GM20000 (cell line): ENCODE measurements around the gene LTV1.

Experiments used
- DNase-seq: peaks from one replicate; pipeline ENCODE4 v3.0.0; 2012; ENCODE audit warnings: low spot score
- TF ChIP-seq, protein P1 (sequence below): IDR thresholded peaks from 2 replicates; pipeline ENCODE4 v1.5.1; 2012; ENCODE audit warnings: mild to moderate bottlenecking, control low read depth; ENCODE audit errors: extremely low read depth, missing control alignments

Gene LTV1

DNA sequence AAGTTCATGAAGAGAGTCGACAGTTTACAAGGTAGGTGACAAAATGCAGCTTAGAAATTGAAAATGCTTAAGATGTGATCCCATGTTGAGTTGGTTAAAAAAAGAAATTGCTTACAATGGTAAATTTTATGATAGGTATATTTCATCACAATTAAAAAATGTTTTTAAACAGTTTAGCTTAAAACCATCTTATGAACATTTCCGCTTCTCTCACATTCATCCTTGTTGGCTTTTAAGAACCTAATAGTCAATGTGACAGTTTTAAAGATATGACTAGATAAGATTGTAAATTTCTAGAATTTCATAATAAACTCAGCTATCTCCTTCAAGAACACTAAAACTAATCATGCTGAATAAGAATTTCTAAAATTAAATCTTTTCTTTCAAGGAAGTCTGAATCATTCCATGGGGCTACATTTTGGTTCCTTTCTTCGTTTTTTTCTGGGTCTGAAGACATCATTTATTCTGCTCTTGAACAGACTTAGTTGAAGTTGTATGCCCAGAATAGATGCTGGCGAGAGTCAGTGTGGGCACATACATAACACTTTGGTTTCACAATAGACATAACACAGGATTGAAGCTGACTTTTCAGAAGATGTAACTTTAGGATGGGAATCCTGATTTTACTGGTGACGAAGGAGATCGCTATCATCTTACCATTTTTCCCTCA, 35.9 kb upstream of the LTV1 start:
- TF ChIP-seq, protein P1, sequence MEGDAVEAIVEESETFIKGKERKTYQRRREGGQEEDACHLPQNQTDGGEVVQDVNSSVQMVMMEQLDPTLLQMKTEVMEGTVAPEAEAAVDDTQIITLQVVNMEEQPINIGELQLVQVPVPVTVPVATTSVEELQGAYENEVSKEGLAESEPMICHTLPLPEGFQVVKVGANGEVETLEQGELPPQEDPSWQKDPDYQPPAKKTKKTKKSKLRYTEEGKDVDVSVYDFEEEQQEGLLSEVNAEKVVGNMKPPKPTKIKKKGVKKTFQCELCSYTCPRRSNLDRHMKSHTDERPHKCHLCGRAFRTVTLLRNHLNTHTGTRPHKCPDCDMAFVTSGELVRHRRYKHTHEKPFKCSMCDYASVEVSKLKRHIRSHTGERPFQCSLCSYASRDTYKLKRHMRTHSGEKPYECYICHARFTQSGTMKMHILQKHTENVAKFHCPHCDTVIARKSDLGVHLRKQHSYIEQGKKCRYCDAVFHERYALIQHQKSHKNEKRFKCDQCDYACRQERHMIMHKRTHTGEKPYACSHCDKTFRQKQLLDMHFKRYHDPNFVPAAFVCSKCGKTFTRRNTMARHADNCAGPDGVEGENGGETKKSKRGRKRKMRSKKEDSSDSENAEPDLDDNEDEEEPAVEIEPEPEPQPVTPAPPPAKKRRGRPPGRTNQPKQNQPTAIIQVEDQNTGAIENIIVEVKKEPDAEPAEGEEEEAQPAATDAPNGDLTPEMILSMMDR: no peak
- DNase-seq: no peak

DNA sequence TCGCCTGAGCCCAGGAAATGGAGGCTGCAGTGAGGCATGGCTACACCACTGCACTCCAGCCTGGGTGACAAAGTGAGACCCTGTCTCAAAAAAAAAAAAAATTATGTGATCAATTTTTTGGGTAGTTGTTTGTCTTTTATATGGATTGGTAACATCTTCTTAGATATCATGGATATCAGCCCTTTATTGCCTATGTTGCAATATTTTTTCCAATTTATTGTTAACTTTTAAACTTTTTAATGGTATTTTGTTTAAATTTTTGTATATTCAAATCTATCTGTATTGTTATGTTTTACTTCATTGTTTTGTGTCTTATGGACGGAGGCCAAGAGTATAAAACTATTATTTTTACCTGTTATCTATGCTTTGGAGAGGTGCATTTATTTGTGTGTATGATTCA, 32.4 kb upstream of the LTV1 start:
- DNase-seq: no peak
- TF ChIP-seq, protein P1: no peak

DNA sequence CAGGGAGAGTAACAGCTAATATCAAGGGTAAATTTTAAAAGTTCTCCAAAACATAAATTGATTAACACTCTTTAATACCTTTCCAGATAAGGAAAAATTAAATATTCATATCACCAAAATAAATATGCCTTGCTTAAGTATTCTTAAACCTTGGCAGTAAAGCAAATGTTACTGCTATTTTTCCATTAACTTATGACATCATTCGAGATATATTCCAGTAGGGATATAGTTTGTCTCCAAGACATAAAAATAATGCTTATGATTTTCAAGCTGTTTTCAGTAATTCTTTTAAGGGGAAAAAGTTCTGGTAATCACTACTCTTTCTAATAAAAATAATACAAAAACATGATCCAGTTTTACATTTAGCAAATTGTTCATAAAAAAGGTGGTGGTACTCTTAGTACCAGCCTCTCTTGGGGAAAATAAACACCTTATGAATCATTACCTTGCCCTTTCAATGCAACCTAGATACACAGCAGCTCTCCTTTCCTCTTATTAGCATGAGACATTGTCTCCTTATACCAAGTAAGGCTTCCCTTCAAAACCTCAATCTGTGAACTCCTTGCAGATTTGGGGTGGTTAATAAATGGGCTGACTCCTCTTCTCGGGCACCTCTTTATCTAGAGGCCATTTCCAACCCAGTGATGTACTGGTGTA, 31.5 kb upstream of the LTV1 start:
- TF ChIP-seq, protein P1: no peak

DNA sequence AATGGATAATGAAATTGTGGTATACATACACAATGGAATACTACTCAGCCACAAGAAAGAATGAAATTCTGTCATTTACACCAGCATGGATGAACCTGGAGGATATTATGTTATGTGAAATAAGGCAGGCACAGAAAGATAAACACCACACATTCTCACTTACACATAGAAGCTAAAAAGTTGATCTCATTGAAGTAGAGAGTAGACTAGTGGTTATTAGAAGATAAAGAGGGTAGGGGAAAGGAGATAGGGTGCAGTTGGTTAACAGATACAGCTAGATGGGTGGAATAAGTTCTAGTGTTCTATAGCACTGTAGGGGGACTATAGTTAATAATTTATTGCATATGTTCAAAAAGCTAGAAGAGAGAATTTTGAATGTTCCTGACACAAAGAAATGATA, 25.5 kb upstream of the LTV1 start:
- TF ChIP-seq, protein P1: no peak
- DNase-seq: no peak

More for the DNA sequence above, 31.5 kb upstream of the LTV1 start:
- no peak for DNase-seq

DNA sequence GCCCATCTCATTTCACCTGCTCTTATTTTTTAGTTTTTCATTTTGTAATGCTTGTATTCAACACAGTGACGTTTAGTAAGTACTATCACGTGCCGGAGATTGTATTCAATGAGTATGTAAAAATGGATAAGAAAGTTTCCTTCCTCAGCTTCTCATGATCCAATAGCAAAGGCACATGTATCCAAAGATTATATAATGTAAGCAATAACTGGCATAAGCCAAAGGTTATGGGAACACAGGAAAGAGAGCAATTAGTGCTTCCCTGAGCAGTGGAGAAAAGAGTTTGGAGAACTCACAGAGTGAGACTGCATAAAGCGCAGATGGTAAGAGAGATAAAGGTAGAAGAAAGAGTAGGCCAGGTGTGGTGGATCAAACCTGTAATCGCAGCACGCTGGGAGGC, 21.8 kb upstream of the LTV1 start:
- DNase-seq: no peak
- TF ChIP-seq, protein P1: no peak

DNA sequence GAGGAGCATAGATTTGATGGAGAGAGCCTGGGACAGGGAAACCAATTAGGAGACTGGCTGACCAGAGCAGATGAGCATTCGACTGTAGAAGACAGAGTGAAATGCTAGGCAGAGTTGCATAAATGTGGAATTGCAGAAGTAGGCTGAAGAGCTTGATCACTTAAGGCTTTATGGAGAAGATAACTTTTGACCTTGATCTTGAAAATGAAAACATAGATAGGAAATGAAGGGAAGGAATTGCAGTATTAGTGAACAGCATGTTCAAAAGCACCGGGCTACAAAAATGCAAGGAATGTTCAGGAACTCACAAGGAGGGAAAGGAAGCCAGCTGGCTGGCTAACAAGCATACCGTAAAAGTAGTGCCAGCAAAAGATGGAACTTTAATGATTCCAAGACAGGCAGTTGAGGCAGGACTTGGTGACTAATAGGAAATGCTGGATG, 20.5 kb upstream of the LTV1 start:
- TF ChIP-seq, protein P1: no peak
- DNase-seq: no peak

DNA sequence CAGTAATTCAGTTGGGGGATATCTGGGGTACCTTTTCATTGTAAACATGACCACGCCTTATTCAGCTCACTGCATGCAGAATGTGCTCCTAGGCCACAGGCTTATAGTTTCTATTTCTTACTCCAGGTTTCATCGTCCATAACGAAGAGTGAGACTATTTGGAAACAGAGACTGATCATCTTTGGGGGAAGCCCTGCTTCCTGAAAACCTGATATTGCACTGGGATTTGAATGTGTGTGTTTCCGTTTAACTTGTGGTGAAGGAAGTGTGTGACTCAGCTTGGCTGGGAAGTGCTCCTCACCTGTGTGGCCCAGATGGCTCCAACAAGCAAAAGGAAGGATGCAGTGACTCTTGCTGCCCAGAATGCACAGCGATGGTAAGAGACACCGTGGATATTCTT, 19.6 kb upstream of the LTV1 start:
- no peak for DNase-seq
- TF ChIP-seq, protein P1: no peak
